Duodenal mucosa (tissue), 2 donors: Measurements from ENCODE around the gene MANSC1.

Experiments used
- H3K27ac ChIP-seq: one replicate; pipeline ENCODE4 v1.7.0; 2013; ENCODE audit warnings: low read depth, low read length
- H3K27me3 ChIP-seq, 2 donors: one replicate each; pipeline ENCODE4 v1.7.0; 2013; ENCODE audit warnings: low read length in 2 of 2, control low read depth in 1 of 2; ENCODE audit not compliant: insufficient read depth in 2 of 2, control insufficient read depth in 1 of 2
- H3K36me3 ChIP-seq, 2 donors: one replicate each; pipeline ENCODE4 v1.7.0; 2013; ENCODE audit warnings: low read length in 2 of 2, control low read depth in 1 of 2; ENCODE audit not compliant: insufficient read depth in 2 of 2, control insufficient read depth in 1 of 2
- H3K4me1 ChIP-seq, 2 donors: one replicate each; pipeline ENCODE4 v1.7.0; 2013; ENCODE audit warnings: low read length in 2 of 2, control low read depth in 1 of 2; ENCODE audit not compliant: insufficient read depth in 2 of 2, control insufficient read depth in 1 of 2
- H3K4me3 ChIP-seq, 2 donors: one replicate each; pipeline ENCODE4 v1.7.0; 2013; ENCODE audit warnings: low read length in 2 of 2, low read depth in 1 of 2
- H3K9ac ChIP-seq, 2 donors: one replicate each; pipeline ENCODE4 v1.7.0; 2013; ENCODE audit warnings: low read length in 2 of 2, low read depth in 1 of 2
- H3K9me3 ChIP-seq, 2 donors: one replicate each; pipeline ENCODE4 v1.7.0; 2013; ENCODE audit warnings: low read length in 2 of 2, control low read depth in 1 of 2; ENCODE audit not compliant: control insufficient read depth in 1 of 2

Gene MANSC1

DNA sequence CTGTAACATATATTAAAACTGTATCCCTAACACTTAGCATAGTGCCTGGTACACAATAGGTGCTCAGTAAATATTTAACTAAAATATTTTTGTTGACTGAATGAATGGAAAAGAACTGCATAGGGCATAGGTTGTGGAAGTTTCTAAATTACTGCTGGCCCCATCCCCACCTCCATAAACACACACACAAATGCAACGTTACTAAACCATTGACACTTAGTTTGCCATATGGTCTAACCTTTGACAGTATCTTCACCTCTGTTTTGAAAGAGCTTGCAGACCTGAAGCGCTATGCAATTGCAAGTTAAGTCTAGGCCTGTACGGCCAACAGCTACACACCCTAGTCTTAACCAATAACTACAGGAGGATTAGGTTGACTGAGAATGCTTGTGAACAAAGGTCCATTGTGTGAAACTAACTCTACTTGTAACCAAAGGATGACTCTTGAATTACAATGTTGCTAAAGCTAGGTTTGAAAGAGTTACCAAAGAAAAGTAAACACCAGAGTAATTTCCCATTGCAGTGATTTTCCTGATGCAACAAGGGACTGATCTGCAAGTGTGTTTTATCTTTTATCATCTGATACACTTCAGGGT lies 924 bp upstream of the MANSC1 start:
- Histone ChIP-seq H3K9me3 (no peaks in the 10 kb centered on the region), H3K4me3 (peak overlapping the region in 1 of 2 donors; percentile 85), H3K27ac (peak overlapping the region; percentile 45), H3K27me3 (no peaks in the 10 kb centered on the region), H3K36me3 (no peaks in the 10 kb centered on the region), H3K9ac (no peak overlapping the region), H3K4me1 (peaks cover 17 to 21% of the 10 kb centered on the region in 2 donors)

DNA sequence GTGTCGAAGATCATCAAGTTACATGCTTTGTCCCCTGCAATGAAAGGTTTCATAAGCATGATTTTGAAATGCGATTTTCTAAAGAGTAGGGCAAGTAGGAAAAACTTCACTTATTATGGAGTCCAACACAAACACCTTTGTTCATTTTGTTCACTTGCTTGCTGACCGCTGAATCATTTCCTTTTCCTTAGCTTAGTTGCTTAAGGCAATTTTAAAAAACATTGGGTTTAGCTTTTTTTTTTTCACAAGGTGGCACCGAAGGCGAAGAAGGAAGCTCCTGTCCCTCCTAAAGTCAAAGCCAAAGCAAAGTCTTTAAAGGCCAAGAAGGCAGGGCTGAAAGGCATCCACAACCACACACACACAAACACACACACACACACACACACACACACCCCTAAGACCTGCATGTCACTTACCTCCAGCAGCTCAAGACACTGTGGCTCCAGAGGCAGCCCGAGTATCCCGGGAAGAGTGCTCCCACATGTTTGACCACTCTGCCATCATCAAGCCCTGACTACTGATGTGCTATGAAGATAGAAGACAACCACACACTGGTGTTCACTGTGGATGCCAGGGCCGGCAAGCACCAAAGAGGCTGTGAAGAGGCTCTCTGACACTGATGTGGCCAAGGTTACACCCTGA lies 11.4 kb downstream of the MANSC1 start:
- Histone ChIP-seq H3K4me3 (no peak overlapping the region), H3K27ac (no peak overlapping the region), H3K27me3 (no peaks in the 10 kb centered on the region), H3K36me3 (peaks cover 0 to 26% of the 10 kb centered on the region in 2 donors), H3K9me3 (no peaks in the 10 kb centered on the region), H3K4me1 (peaks cover 10 to 14% of the 10 kb centered on the region in 2 donors), H3K9ac (no peak overlapping the region)

DNA sequence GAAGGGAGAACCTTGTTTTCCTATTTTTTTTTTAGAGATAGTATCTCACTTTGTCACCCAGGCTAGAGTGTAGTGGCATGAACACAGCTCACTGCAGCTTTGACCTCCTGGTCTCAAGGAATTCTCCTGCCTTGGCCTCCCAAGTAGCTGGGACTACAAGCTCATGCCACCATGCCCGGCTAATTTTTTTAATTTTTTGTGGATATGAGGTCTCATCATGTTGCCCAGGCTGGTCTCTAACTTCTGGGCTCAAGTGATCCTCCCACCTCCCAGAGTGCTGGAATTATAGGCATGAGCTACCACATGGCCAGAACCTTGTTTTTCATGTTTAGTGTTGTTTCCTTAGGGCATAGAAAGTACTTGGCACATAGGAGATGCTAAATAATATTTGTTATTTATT lies 13.5 kb downstream of the MANSC1 start:
- Histone ChIP-seq H3K9ac (no peak overlapping the region), H3K27me3 (no peaks in the 10 kb centered on the region), H3K9me3 (no peaks in the 10 kb centered on the region), H3K4me3 (no peak overlapping the region), H3K27ac (no peak overlapping the region), H3K4me1 (peaks cover 20 to 29% of the 10 kb centered on the region in 2 donors), H3K36me3 (peaks cover 0 to 10% of the 10 kb centered on the region in 2 donors)

DNA sequence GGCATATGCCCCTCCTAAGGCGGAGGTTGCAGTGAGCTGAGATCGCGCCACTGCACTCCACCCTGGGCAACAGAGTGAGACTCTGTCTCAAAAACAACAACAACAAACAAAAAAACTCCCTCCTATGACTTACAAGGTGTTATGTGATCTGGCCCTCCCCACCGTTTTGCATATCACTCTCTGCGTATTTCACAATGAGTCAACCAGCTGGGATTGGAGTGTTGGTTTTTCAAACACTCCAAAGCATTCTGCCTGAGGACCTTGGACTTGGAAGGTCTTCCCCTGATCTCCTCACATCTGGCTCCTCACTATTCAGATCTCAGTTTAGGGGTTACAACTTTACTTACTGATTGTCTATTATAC lies 14.0 kb downstream of the MANSC1 start:
- Histone ChIP-seq H3K9me3 (no peaks in the 10 kb centered on the region), H3K27ac (no peak overlapping the region), H3K4me1 (peaks cover 25 to 33% of the 10 kb centered on the region in 2 donors), H3K4me3 (no peak overlapping the region), H3K27me3 (no peaks in the 10 kb centered on the region), H3K36me3 (peaks cover 0 to 9% of the 10 kb centered on the region in 2 donors), H3K9ac (no peak overlapping the region)

DNA sequence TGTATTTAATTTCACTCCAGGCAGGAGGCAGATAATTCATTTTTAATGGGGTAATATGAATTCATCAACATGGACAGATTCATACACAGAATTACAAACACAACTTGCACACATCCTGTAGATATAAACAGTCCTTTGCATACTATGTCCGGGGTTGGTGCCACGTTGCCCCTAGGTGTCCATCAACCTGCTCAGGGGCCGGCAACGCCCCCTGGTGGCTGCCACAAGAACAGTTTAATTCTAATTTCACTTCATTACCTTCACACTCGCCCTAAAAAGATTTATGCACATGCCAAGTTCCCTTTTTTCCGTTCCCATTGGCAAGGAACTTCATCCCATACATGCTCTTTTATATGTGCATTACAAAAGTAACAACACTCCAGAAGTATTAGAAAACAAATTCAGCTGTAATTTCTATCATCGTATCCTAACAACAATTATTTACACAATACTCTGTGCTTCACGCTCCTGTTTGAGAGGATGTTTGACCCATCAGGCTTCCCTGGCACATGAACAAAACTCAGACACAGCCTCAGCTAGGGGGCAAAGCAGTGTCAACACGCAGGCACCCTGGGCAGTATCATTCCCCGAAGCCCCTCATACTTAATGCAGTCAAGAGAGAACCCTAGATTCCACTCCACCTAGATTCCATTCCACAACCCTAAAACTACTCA lies 15.5 kb downstream of the MANSC1 start:
- peaks cover 25 to 33% of the 10 kb centered on the region in 2 donors for H3K4me1 ChIP-seq
- H3K9me3 ChIP-seq: no peaks in the 10 kb centered on the region
- no peak overlapping the region for H3K27ac ChIP-seq
- H3K27me3 ChIP-seq: no peaks in the 10 kb centered on the region
- peaks cover 0 to 13% of the 10 kb centered on the region in 2 donors for H3K36me3 ChIP-seq
- H3K9ac ChIP-seq: no peak overlapping the region
- peak overlapping the region in 1 of 2 donors; percentile 16 for H3K4me3 ChIP-seq

DNA sequence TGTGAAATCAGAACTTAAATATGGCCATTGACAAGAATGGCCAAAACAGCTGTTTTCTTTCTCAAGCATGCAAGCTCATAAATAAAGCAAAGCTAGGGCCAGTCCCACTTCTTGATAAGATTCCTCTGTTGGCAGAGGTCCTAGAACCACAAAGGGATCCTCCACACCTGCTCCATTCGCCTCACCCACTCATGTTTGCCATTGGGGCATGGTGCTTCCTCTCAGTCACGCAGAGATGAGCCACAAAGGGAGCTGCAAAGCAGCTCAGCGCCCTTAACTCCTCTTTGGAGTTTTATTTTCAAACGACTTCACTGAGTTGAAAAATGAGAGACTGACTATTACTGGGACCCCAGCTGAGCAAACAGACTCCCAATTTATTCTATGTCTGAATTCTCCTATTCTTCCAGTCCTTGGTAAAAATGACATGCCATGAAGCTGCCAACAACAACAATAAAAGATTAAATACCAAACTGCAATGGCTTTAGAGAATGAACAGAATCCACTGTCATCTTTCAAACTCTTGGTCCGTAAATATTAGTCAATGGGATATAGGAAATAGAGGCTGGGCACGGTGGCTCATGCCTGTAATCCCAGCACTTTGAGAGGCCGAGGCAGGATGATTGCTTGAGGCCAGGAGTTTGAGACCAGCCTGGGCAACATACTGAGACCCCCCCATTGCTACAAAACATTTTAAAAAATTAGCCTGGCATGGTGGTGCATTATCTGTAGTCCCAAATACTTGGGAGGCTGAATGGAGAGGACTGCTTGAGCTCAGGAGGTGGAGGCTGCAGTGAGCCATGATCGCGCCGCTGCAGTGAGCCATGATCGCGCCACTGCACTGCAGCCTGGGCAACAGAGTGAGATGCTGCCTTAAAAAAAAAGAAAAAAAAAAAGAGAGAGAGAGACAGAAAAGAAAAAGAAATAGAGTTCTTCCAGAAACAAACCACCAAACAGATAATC lies 16.4 kb downstream of the MANSC1 start:
- Histone ChIP-seq H3K36me3 (peaks cover 0 to 10% of the 10 kb centered on the region in 2 donors), H3K4me1 (peaks cover 25 to 33% of the 10 kb centered on the region in 2 donors), H3K4me3 (no peak overlapping the region), H3K27me3 (no peaks in the 10 kb centered on the region), H3K27ac (no peak overlapping the region), H3K9ac (no peak overlapping the region), H3K9me3 (no peaks in the 10 kb centered on the region)

DNA sequence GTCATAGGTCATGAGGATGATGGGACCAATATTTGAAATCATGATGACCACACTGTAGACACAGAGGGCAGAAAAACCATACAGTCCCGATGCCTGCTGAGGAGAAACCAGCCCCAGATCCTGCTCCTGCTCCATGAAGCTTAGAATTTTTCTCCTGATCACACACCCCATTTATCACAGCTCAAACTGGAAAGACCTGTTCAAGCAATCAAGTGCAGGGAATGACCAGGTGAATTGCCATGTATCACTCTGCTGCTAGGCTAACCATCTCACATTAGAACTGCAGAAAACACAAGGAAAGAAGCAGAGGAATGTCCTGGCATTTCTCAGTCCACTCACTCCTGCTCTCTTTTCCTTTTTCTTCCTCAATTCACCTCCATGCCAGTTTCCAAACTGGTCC lies 18.1 kb downstream of the MANSC1 start:
- Histone ChIP-seq H3K4me1 (peaks cover 25 to 33% of the 10 kb centered on the region in 2 donors), H3K27ac (no peak overlapping the region), H3K27me3 (no peaks in the 10 kb centered on the region), H3K9ac (no peak overlapping the region), H3K4me3 (no peak overlapping the region), H3K9me3 (no peaks in the 10 kb centered on the region), H3K36me3 (peaks cover 0 to 9% of the 10 kb centered on the region in 2 donors)

DNA sequence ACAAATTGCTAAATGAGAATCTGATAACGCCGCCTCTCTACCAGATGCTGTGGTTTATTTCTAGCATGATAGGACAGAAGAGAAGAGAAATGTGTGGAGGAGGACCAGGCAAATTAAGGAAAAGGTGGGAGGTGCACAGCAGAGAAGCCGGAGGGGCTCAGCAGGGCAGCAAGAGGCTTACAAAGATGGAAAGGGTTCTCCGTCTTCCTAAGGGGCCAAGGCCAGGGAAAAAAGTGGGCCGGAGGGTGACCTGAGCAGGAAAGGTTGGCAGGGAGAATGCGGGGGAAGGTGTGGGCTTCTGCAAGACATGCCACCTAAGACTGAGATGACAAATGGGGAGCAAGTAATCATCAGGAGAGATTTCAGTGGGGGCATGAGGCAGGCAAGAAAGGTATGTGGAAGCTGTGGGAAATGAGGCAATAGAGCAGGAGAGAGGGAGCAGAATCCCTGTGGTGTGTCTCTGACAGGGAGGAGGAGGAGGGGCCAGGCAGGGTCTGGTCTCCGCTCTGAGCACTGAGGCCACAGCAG lies 18.7 kb downstream of the MANSC1 start:
- Histone ChIP-seq H3K36me3 (peaks cover 0 to 9% of the 10 kb centered on the region in 2 donors), H3K27me3 (no peaks in the 10 kb centered on the region), H3K4me3 (no peak overlapping the region), H3K27ac (no peak overlapping the region), H3K4me1 (peaks cover 25 to 33% of the 10 kb centered on the region in 2 donors), H3K9ac (peak overlapping the region in 1 of 2 donors; percentile 8), H3K9me3 (no peaks in the 10 kb centered on the region)

DNA sequence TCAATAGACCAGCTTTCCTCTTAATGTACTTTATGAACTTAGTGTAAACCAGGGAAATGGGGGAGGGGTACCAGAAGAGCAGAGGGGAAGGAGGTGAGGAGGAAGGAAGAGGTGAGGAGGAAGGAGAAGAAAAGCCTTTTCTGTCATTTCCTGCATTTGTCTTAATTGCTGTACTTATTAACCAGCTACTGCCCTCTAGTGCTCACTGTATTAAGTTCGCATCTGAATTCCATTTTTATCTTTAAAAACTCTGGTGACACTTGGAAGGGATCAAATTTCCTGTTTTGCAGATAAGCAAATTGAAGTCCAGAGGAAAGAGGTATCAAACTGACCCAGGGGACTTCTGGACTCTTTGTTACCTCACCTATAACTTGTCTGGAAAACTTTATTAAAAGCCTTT lies 22.2 kb downstream of the MANSC1 start:
- H3K36me3 ChIP-seq: peaks cover 0 to 9% of the 10 kb centered on the region in 2 donors

More for the DNA sequence above, 22.2 kb downstream of the MANSC1 start:
- Histone ChIP-seq H3K9ac (no peak overlapping the region), H3K9me3 (no peaks in the 10 kb centered on the region), H3K4me3 (no peak overlapping the region), H3K27ac (no peak overlapping the region), H3K27me3 (no peaks in the 10 kb centered on the region), H3K4me1 (peaks cover 14% of the 10 kb centered on the region in 2 donors)
